ENCODE data around the gene TIAM2. TPM values are rescaled to one million over a fixed set of nuclear protein-coding genes. Genes with fewer than 3 reads are reported as not detected.

TIAM2 gene
- total RNA-seq, 2 donors from 2014 or later, result 5.1 to 6.7 TPM

DNA sequence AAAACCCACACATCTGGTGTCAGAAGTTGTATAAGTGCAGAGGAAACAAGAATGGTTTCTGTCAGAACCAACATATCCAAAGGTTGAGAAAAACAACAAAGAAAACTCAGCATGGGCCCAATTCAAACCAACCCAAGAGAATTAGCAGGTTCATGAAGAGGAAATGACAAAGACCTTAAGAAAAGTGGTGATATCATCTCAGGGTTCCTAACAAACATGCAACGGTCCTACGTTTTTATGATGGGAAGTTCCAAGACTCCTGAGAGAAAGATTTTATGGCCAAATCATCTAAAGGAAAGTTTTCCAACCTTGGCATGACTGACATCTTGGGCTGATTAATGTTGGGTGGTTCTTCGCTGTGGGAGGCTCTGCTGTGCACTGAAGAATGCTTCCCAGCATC lies 296.2 kb downstream of the TIAM2 start:
- no peak for DNase-seq
- no peak overlapping the region for H3K4me3 ChIP-seq
- no peak overlapping the region for H3K9ac ChIP-seq (ENCODE audit: low read depth in 2 of 2, low read length in 2 of 2)
- intact Hi-C loops (cut with DNase I), result no loop called here
- H3K9me3 ChIP-seq, result no peaks in the 10 kb centered on the region
- H3K27me3 ChIP-seq, result no peaks in the 10 kb centered on the region
- TF ChIP-seq, protein P1, sequence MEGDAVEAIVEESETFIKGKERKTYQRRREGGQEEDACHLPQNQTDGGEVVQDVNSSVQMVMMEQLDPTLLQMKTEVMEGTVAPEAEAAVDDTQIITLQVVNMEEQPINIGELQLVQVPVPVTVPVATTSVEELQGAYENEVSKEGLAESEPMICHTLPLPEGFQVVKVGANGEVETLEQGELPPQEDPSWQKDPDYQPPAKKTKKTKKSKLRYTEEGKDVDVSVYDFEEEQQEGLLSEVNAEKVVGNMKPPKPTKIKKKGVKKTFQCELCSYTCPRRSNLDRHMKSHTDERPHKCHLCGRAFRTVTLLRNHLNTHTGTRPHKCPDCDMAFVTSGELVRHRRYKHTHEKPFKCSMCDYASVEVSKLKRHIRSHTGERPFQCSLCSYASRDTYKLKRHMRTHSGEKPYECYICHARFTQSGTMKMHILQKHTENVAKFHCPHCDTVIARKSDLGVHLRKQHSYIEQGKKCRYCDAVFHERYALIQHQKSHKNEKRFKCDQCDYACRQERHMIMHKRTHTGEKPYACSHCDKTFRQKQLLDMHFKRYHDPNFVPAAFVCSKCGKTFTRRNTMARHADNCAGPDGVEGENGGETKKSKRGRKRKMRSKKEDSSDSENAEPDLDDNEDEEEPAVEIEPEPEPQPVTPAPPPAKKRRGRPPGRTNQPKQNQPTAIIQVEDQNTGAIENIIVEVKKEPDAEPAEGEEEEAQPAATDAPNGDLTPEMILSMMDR (IDR thresholded peaks at IDR 0.05), result no peak
- H3K36me3 ChIP-seq, result no peaks in the 10 kb centered on the region
- no peaks in the 10 kb centered on the region for H3K4me1 ChIP-seq
- no peak overlapping the region for H3K27ac ChIP-seq

DNA sequence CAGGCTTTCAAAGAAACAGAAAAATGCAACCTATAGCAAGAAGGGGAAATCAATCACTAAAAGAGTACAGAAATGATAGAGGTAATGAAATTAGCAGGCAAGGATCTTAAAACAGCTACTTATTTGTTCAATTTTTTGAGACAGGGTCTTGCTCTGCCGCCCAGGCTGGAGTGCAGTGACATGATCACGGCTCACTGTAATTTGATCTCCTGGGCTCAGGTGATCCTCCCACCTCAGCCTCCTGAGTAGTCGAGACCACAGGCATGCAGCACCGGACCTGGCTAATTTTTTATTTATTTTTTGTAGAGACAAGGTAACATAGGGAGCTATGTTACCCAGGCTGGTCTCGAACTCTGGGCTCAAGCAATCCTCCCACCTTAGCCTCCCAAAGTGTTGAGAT lies 297.6 kb downstream of the TIAM2 start:
- TF ChIP-seq, protein P1 (IDR thresholded peaks at IDR 0.05), result no peak
- H3K4me3 ChIP-seq, result no peak overlapping the region
- H3K27ac ChIP-seq, result no peak overlapping the region
- intact Hi-C loops (cut with DNase I), result no loop called here
- no peak overlapping the region for H3K9ac ChIP-seq (ENCODE audit: low read depth in 2 of 2, low read length in 2 of 2)
- H3K9me3 ChIP-seq, result no peaks in the 10 kb centered on the region
- H3K4me1 ChIP-seq, result no peaks in the 10 kb centered on the region
- H3K36me3 ChIP-seq, result no peaks in the 10 kb centered on the region
- H3K27me3 ChIP-seq, result no peaks in the 10 kb centered on the region
- no peak for DNase-seq

DNA sequence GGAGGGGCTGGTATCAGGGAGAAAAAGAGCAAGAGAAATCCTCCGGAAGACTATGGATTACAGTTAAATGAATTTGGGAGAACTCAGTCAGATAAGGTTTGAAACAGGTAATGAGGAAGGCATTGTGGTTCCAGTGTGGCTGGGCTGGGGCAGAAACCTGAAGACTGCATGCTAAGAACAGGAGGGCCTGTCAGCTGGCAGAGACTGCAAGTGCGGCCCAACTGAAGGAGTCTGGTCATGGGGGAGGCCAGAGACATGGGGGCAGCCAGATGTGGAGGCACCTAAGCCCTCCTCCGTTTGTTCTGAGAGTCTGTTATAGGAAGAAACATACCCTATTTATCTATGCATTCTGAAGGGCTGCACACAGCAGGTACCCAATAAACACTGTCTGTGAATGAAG lies 302.6 kb downstream of the TIAM2 start:
- no peaks in the 10 kb centered on the region for H3K9me3 ChIP-seq
- DNase-seq, result no peak
- H3K9ac ChIP-seq (ENCODE audit: low read depth in 2 of 2, low read length in 2 of 2), result no peak overlapping the region
- intact Hi-C loops (cut with DNase I), result no loop called here
- no peaks in the 10 kb centered on the region for H3K4me1 ChIP-seq
- TF ChIP-seq, protein P1 (IDR thresholded peaks at IDR 0.05), result no peak
- H3K27ac ChIP-seq, result no peak overlapping the region
- no peak overlapping the region for H3K4me3 ChIP-seq
- no peaks in the 10 kb centered on the region for H3K27me3 ChIP-seq
- H3K36me3 ChIP-seq, result no peaks in the 10 kb centered on the region

DNA sequence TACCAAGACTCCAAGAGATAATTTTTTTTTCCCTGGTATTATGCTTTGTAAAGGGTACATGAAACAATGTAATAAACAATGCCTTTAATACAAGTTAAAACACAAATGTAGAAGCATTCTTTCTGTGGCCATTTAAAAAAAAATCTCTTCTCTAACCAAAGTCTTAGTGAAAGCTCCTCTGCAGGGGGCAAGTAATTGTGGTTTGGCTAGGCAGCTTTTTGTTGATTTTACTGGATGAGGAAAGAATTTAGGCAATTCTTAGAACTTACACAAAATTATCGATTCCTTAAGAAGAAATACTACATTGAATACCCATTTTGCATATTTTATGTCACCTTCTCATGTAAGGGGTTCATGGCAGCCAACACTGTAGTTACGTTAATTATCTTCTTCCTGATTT lies 306.8 kb downstream of the TIAM2 start:
- H3K36me3 ChIP-seq, result no peaks in the 10 kb centered on the region
- intact Hi-C loops (cut with DNase I), result no loop called here

DNA sequence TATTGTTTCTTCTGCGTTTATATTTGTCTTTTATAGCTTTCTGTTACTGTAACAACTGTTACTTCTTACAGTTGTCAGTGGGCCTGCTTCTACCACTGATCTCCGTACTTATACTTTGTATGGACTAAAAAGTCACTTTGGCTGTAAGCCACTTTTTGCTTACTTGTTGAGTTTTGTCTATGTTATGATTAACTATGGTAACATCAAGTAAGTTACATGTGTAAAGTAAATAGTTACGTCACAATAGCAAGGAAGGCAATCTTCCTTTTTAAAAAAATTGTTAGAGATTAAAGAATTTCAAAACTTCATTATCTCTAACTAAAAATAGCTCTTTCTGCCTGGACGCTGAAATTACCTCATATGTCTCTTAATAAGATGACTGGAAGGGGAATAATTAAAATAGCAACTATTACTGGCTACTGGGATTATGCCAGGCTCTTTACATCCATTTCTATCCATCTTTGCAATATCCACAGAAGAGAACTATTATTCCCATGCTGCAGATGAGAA lies 308.3 kb downstream of the TIAM2 start:
- TF ChIP-seq, protein P1 (IDR thresholded peaks at IDR 0.05), result no peak
- no peak overlapping the region for H3K9ac ChIP-seq (ENCODE audit: low read depth in 2 of 2, low read length in 2 of 2)
- H3K27me3 ChIP-seq, result no peaks in the 10 kb centered on the region
- DNase-seq, result no peak
- H3K4me3 ChIP-seq, result no peak overlapping the region
- intact Hi-C loops (cut with DNase I), result no loop called here
- no peaks in the 10 kb centered on the region for H3K4me1 ChIP-seq
- no peak overlapping the region for H3K27ac ChIP-seq
- no peaks in the 10 kb centered on the region for H3K36me3 ChIP-seq
- no peaks in the 10 kb centered on the region for H3K9me3 ChIP-seq

More for the DNA sequence above, 306.8 kb downstream of the TIAM2 start:
- H3K4me1 ChIP-seq, result no peaks in the 10 kb centered on the region
- H3K4me3 ChIP-seq, result no peak overlapping the region
- TF ChIP-seq, protein P1 (IDR thresholded peaks at IDR 0.05), result no peak
- H3K27me3 ChIP-seq, result no peaks in the 10 kb centered on the region
- H3K27ac ChIP-seq, result no peak overlapping the region
- no peak overlapping the region for H3K9ac ChIP-seq (ENCODE audit: low read depth in 2 of 2, low read length in 2 of 2)
- no peaks in the 10 kb centered on the region for H3K9me3 ChIP-seq
- no peak for DNase-seq
